B cell (primary cell): Measurements from ENCODE around the gene TBC1D10A.

Experiments used
- EZH2 ChIP-seq: IDR thresholded peaks from 2 replicates; pipeline ENCODE4 v1.6.1; 2012; ENCODE audit warnings: borderline replicate concordance, low read depth, mild to moderate bottlenecking, moderate library complexity, low read length; ENCODE audit not compliant: insufficient read depth, poor library complexity, severe bottlenecking
- TF ChIP-seq, protein P1 (sequence below): fragments of 200-600 bp; IDR thresholded peaks from one replicate; pipeline ENCODE4 v1.8.0; 2022; ENCODE audit warnings: antibody characterized with exemption, mild to moderate bottlenecking

DNA sequence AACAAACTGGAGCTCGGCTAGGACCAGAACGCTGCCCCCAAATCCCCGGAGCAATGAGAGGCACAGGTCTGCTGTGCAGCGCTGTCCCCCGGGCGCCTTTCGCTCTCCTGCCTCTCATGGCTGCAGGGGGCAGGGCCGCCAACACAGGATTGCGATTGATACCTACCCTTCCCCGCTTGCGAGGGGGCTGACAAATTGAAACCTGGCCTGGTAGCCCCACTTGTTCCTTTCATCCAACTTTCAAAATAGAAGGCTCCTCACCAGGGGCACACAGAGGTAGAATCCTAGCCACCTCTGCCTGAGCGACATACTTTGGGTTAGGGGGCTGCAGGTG lies 36.8 kb downstream of the TBC1D10A start:
- TF ChIP-seq, protein P1, sequence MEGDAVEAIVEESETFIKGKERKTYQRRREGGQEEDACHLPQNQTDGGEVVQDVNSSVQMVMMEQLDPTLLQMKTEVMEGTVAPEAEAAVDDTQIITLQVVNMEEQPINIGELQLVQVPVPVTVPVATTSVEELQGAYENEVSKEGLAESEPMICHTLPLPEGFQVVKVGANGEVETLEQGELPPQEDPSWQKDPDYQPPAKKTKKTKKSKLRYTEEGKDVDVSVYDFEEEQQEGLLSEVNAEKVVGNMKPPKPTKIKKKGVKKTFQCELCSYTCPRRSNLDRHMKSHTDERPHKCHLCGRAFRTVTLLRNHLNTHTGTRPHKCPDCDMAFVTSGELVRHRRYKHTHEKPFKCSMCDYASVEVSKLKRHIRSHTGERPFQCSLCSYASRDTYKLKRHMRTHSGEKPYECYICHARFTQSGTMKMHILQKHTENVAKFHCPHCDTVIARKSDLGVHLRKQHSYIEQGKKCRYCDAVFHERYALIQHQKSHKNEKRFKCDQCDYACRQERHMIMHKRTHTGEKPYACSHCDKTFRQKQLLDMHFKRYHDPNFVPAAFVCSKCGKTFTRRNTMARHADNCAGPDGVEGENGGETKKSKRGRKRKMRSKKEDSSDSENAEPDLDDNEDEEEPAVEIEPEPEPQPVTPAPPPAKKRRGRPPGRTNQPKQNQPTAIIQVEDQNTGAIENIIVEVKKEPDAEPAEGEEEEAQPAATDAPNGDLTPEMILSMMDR, result no peak
- TF ChIP-seq EZH2, result no peak
